Calu3 (cell line): Measurements from ENCODE around the gene CDKN2AIPNL. TPM values are rescaled to one million over a fixed set of nuclear protein-coding genes. Genes with fewer than 3 reads are reported as not detected.
"Not testable (repeated sequence)": the region's sequence is repeated elsewhere in the genome, so short reads cannot be mapped to it uniquely, and the experiment has no call there.

Experiments
- BruUV-seq: library from RNA; stranded (reverse); fragments of 400-500 nt; replicated peaks from 2 replicates; lab custom pipeline; 2021; lab: Mats Ljungman, UMichigan
- CTCF ChIA-PET: fragments of 300-600 bp; sonication (Branson Sonifier 250); formaldehyde crosslinking; loops from one replicate; lab custom pipeline; 2022; ENCODE audit warnings: antibody characterized with exemption; lab: Charles Lee
- DNase-seq: peaks from one replicate; pipeline ENCODE4 v3.0.0; 2022
- H3K27ac Mint-ChIP-seq: one replicate; pipeline ENCODE4 v1.8.0; 2022; ENCODE audit warnings: mixed read lengths; ENCODE audit not compliant: unreplicated experiment
- H3K27me3 Mint-ChIP-seq: one replicate; pipeline ENCODE4 v1.8.0; 2022; ENCODE audit warnings: mixed read lengths; ENCODE audit not compliant: unreplicated experiment
- H3K36me3 Mint-ChIP-seq: one replicate; pipeline ENCODE4 v1.8.0; 2022; ENCODE audit warnings: mild to moderate bottlenecking, moderate library complexity, mixed read lengths; ENCODE audit not compliant: insufficient read depth, unreplicated experiment
- H3K4me1 Mint-ChIP-seq: one replicate; pipeline ENCODE4 v1.8.0; 2022; ENCODE audit warnings: mild to moderate bottlenecking, low read depth, mixed read lengths; ENCODE audit not compliant: unreplicated experiment
- H3K4me3 Mint-ChIP-seq: one replicate; pipeline ENCODE4 v1.8.0; 2022; ENCODE audit warnings: mild to moderate bottlenecking, low read depth, moderate library complexity, mixed read lengths; ENCODE audit not compliant: unreplicated experiment
- H3K9me3 Mint-ChIP-seq: one replicate; pipeline ENCODE4 v1.8.0; 2022; ENCODE audit warnings: low read depth, mixed read lengths; ENCODE audit not compliant: unreplicated experiment
- intact Hi-C: fragments of 100-400 bp; cut with micrococcal nuclease; formaldehyde crosslinking; loops from one replicate; pipeline ENCODE4 v1.10.0; 2022; ENCODE audit not compliant: unreplicated experiment
- total RNA-seq: library from RNA; stranded (reverse); gene quantifications from 2 replicates; pipeline ENCODE4 v1.2.3, GENCODE V29; 2022
- TF ChIP-seq, protein P1 (sequence below): fragments of 200-600 bp; IDR thresholded peaks from one replicate; pipeline ENCODE4 v1.8.0; 2022; ENCODE audit warnings: antibody characterized with exemption; ENCODE audit not compliant: unreplicated experiment

CDKN2AIPNL gene
- total RNA-seq, 1 experiment from 2014 or later = 51.6 TPM

DNA sequence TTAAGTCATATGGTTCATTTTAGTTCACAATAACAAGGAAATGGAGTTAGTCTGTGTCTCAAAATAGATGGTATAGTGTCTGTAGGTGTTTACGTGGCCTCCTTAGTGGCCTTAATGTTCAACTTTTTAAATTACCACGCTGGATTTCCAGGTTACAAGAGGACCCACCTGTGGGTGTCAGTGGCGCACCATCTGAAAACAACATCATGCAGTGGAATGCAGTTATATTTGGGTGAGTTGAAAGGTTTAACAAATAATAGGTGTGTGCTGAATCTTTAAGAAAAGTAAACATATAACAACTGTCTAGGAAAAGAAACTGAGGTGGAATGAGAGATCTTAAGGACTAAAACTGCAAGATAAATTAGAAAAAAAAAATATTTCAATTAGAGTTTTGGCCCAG, 37.4 kb downstream of the CDKN2AIPNL start:
- Mint-ChIP-seq H3K27ac (no peak overlapping the region), H3K27me3 (peaks cover 9% of the 10 kb centered on the region), H3K36me3 (peaks cover 90% of the 10 kb centered on the region), H3K9me3 (no peaks in the 10 kb centered on the region), H3K4me1 (peaks cover 29% of the 10 kb centered on the region), H3K4me3 (no peak overlapping the region)
- intact Hi-C loops = loop anchor here (5.0 kb wide), 4 partner anchors 72 to 203 kb away; partner anchors contain the start of gene PPP2CA
- CTCF ChIA-PET = interaction anchor here (1.0 to 1.6 kb wide), 3 partner anchors 153 to 213 kb away, joined by 3 to 6 read pairs (median 5); no protein-coding TSS in a partner anchor
- no TSS peak for BruUV-seq
- TF ChIP-seq, protein P1, sequence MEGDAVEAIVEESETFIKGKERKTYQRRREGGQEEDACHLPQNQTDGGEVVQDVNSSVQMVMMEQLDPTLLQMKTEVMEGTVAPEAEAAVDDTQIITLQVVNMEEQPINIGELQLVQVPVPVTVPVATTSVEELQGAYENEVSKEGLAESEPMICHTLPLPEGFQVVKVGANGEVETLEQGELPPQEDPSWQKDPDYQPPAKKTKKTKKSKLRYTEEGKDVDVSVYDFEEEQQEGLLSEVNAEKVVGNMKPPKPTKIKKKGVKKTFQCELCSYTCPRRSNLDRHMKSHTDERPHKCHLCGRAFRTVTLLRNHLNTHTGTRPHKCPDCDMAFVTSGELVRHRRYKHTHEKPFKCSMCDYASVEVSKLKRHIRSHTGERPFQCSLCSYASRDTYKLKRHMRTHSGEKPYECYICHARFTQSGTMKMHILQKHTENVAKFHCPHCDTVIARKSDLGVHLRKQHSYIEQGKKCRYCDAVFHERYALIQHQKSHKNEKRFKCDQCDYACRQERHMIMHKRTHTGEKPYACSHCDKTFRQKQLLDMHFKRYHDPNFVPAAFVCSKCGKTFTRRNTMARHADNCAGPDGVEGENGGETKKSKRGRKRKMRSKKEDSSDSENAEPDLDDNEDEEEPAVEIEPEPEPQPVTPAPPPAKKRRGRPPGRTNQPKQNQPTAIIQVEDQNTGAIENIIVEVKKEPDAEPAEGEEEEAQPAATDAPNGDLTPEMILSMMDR = no peak
- no peak for DNase-seq

DNA sequence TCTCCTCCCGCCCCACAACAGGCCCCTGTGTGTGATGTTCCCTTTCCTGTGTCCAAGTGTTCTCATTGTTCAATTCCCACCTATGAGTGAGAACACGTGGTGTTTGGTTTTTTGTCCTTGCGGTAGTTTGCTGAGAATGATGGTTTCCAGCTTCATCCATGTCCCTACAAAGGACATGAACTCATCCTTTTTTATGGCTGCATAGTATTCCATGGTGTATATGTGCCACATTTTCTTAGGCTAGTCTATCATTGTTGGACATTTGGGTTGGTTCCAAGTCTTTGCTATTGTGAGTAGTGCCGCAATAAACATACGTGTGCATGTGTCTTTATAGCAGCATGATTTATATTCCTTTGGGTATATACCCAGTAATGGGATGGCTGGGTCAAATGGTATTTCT, 38.0 kb downstream of the CDKN2AIPNL start:
- H3K9me3 Mint-ChIP-seq, H3K27ac Mint-ChIP-seq, CTCF ChIA-PET, H3K27me3 Mint-ChIP-seq, DNase-seq, BruUV-seq: not testable (repeated sequence)
- intact Hi-C loops = loop anchor here (5.0 kb wide), 4 partner anchors 71 to 204 kb away; partner anchors contain the start of gene PPP2CA
- Mint-ChIP-seq H3K4me3 (peak overlapping the region; percentile 94), H3K4me1 (peaks cover 29% of the 10 kb centered on the region), H3K36me3 (peaks cover 85% of the 10 kb centered on the region)

DNA sequence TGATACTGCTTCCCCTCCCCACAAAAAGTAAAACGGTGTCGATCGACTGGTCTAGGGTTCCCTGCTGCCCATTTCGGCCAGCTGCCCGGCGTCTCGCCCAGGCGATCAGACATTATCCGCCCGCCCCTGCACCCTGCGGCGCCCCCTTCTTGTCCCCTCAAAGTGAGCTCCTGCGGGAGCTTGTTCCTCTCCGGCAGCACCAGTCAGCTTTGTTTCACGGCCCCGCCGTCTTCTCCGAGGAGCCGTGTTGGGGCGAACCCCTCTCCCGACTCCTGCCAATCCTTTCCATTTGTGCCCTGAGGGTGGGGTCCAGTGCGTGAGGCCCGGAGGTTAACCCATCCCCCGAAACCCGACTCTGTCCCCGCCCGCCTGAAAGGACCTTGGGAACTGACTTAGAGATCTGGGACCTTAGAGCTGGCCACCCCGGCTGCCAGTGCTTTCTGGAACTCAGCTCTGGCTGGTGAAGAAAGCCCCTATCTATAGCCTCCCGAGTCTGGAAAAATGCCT, 39.8 kb downstream of the CDKN2AIPNL start:
- peak; percentile 64 for DNase-seq
- CTCF ChIA-PET = interaction anchor here (0.8 to 2.0 kb wide), 3 partner anchors 40 to 215 kb away, joined by 3 to 10 read pairs (median 4); partner anchors contain the start of gene CDKN2AIPNL
- Mint-ChIP-seq H3K9me3 (no peaks in the 10 kb centered on the region), H3K4me3 (peak overlapping the region; percentile 94), H3K4me1 (peaks cover 29% of the 10 kb centered on the region), H3K27me3 (peaks cover 9% of the 10 kb centered on the region), H3K36me3 (peaks cover 72% of the 10 kb centered on the region), H3K27ac (peak overlapping the region; percentile 100)
- intact Hi-C loops = loop anchor here (5.0 kb wide), 4 partner anchors 70 to 205 kb away; partner anchors contain the start of gene PPP2CA
- TF ChIP-seq, protein P1 = no peak
- BruUV-seq = no TSS peak

DNA sequence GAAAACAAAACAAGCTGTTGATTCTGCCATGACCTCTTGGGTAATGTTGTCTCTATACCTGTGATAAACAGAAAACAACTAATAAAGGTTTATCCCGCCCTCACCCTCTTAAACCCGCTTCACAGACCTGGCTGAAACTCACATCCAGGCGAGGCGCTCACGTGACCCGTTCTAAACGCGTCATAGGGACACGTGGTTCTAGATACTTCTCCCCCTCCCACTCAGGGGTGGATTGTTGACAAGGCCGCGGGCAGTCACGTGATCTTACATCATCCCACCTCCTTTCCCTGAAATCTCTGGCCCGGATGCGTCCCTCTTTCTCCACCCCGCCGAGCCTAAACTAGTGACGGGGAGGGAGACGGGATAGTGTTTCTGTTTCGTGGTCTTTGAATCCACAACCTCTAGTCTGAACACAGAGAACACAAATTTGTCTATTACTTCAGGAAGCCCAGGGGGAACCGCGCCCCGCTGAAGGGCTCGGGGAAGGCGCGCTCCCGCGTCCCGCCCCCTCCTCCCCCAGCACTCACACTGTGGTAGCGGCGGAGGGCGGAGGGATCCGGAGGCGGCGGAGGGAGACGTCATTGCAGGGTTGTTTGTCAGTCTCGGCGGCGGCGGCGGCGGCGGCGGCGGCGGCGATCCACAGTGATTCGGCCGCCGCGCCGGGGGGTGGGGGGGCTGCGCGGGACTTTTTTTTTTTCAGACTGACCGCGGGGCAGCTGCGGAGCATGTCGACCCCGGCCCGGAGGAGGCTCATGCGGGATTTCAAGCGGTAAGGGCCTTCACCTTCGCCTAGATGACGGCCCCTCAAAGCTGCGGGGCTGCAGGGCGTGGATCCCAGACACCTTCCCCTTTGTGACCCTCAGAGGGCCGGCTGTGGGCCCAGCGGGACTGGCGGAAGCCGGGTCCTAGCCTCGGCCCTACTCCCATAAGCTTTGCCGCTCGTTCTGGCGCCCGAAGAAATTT, 40.5 kb downstream of the CDKN2AIPNL start, which contains the start of gene UBE2B:
Gene UBE2B, plus strand, starts transcription at position 699 of the 963 bp plus-strand sequence. Its CDS starts 27 bp downstream, at position 726.
- Mint-ChIP-seq H3K4me1 (peaks cover 29% of the 10 kb centered on the region), H3K27me3 (peaks cover 9% of the 10 kb centered on the region), H3K9me3 (no peaks in the 10 kb centered on the region), H3K36me3 (peaks cover 76% of the 10 kb centered on the region), H3K4me3 (peak within 1 kb of the TSS; percentile 94), H3K27ac (peak within 1 kb of the TSS; percentile 100)
- no TSS peak for BruUV-seq
- CTCF ChIA-PET = interaction anchor here (0.8 to 2.0 kb wide), 3 partner anchors 40 to 216 kb away, joined by 3 to 10 read pairs (median 4); partner anchors contain the start of gene CDKN2AIPNL
- peak; percentile 99 for DNase-seq
- TF ChIP-seq, protein P1 = no peak
- intact Hi-C loops = loop anchor here (5.0 kb wide), 4 partner anchors 69 to 206 kb away; partner anchors contain the start of gene PPP2CA
